Naive B cell (primary cell): Measurements from ENCODE around the gene NOPCHAP1. TPM values are rescaled to one million over a fixed set of nuclear protein-coding genes. Genes with fewer than 3 reads are reported as not detected.
"Not testable (repeated sequence)": the region's sequence is repeated elsewhere in the genome, so short reads cannot be mapped to it uniquely, and the experiment has no call there.

ENCODE experiments used
- ATAC-seq, 2 donors: fragments of 150-1000 bp; cut with Tn5 transposase; 2 replicates each; pipeline ENCODE4 v1.10.0; 2021; ENCODE audit warnings: low read depth in 2 of 2, mild to moderate bottlenecking in 2 of 2, moderate library complexity in 2 of 2
- DNase-seq: peaks from one replicate; pipeline ENCODE4 v3.0.0; 2022
- H3K27ac Mint-ChIP-seq, 6 donors: one replicate each; pipeline ENCODE4 v1.8.0; 2020 to 2022; ENCODE audit warnings: mild to moderate bottlenecking in 6 of 6, mixed read lengths in 6 of 6, moderate library complexity in 5 of 6, inconsistent platforms in 2 of 6
- H3K27me3 Mint-ChIP-seq, 3 donors: one replicate each; pipeline ENCODE4 v1.8.0; 2021 to 2022; ENCODE audit warnings: mixed read lengths in 3 of 3, mild to moderate bottlenecking in 1 of 3
- H3K36me3 Mint-ChIP-seq, 2 donors: one replicate each; pipeline ENCODE4 v1.8.0; 2020 to 2022; ENCODE audit warnings: mixed read lengths in 2 of 2, inconsistent platforms in 1 of 2, mild to moderate bottlenecking in 1 of 2
- H3K4me1 Mint-ChIP-seq, 3 donors: one replicate each; pipeline ENCODE4 v1.8.0; 2020 to 2022; ENCODE audit warnings: mixed read lengths in 3 of 3, inconsistent platforms in 1 of 3, mild to moderate bottlenecking in 1 of 3, moderate library complexity in 1 of 3
- H3K4me3 Mint-ChIP-seq, 8 donors: one replicate each; pipeline ENCODE4 v1.8.0; 2020 to 2022; ENCODE audit warnings: mild to moderate bottlenecking in 8 of 8, mixed read lengths in 8 of 8, moderate library complexity in 8 of 8, inconsistent platforms in 2 of 8
- H3K9me3 Mint-ChIP-seq, 7 donors: one replicate each; pipeline ENCODE4 v1.8.0; 2020 to 2022; ENCODE audit warnings: mixed read lengths in 7 of 7, mild to moderate bottlenecking in 5 of 7, inconsistent platforms in 2 of 7, moderate library complexity in 1 of 7
- polyA plus RNA-seq, 6 donors: library from polyadenylated mRNA; unstranded; fragments of 300-500 nt; fragmentation: Illumina TruSeq; gene quantifications; one replicate each; pipeline ENCODE4 v1.2.3, GENCODE V29; 2021; ENCODE audit warnings: low read depth in 6 of 6

The NOPCHAP1 gene, protein sequence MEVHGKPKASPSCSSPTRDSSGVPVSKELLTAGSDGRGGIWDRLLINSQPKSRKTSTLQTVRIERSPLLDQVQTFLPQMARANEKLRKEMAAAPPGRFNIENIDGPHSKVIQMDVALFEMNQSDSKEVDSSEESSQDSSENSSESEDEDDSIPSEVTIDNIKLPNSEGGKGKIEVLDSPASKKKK
- polyA plus RNA-seq, result 10 to 100 TPM; 15.5 to 21.9 (median 17.5) TPM

DNA sequence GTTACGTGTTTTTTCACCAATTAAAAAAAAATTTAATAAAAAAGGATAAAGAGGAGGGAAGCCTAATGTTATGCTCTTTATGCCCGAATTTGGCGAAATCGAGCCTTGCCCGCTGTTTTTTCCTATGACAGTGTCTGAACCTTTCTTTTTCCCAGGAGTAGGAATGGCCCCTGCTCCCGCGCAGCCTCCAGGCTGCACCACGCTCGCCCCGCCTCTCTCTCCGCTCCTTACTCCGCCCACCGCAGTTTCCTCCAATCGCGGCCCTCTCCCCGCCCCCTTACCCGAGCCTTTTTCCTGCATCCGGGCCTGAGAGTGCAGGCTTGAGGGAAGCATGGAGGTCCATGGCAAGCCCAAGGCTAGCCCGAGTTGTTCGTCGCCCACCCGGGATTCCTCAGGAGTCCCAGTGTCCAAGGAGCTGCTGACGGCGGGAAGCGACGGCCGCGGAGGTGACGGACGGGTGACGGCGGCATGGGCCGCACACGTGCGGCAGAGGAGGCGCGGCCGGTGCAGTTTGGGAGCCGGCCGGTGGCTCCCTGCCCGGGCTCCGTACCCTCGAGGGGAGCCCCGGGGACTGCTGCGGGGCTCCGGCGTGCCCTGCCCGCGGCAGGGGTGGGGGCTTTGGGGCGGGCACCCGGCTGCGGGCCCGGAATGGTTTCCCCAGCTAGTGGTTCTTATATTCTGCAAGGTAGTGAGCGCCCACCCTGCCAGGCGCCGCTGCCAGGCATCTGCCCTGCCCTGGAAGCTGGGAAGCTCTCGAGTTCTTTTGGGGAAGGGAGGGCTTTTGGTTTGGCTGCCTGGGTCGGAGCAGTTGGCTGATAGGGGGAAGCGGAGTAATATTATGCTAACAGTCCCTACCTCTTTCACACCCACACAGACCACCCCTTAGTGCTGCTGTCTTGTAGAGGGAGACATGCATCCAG lies at the start of gene NOPCHAP1:
NOPCHAP1 (plus strand) TSS at position 295 of the 920 bp plus-strand sequence; CDS start at position 332, 37 bp downstream.
- Mint-ChIP-seq H3K4me3 (peak within 1 kb of the TSS; percentile 87 to 95 (median 94)), H3K36me3 (peaks cover 11 to 14% of the 10 kb centered on the region in 2 donors), H3K27me3 (no peaks in the 10 kb centered on the region), H3K9me3 (no peaks in the 10 kb centered on the region), H3K27ac (peak within 1 kb of the TSS; percentile 72 to 96 (median 86)), H3K4me1 (peaks cover 28 to 30% (median 29%) of the 10 kb centered on the region in 3 donors)
- DNase-seq (peak; percentile 82), ATAC-seq (peak; percentile 97 to 98)

DNA sequence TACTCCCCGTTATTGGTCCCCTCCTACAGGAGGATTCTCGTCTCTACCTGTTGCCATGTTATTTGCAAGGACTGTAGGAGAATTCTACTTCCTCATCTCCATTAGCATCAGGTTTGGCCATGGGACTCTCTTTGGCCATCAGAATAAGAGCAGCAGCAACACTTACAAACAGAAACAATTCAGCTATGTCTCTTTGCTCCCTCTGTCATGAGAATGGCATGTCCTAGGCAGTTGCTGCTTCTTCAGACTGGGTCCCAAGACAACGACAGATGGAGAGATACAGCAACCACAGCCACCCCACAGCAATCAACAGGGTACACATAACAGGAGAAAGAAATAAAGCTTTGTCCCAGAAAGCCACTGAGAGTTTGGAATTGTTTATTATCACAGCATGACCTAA lies 47.7 kb upstream of the NOPCHAP1 start:
- Mint-ChIP-seq H3K36me3 (peaks cover 0 to 3% of the 10 kb centered on the region in 2 donors), H3K4me1 (no peaks in the 10 kb centered on the region), H3K4me3 (no peak overlapping the region), H3K27ac (no peak overlapping the region), H3K27me3 (no peaks in the 10 kb centered on the region), H3K9me3 (peaks cover 0 to 7% (median 2%) of the 10 kb centered on the region in 7 donors)
- DNase-seq (no peak), ATAC-seq (no peak)

DNA sequence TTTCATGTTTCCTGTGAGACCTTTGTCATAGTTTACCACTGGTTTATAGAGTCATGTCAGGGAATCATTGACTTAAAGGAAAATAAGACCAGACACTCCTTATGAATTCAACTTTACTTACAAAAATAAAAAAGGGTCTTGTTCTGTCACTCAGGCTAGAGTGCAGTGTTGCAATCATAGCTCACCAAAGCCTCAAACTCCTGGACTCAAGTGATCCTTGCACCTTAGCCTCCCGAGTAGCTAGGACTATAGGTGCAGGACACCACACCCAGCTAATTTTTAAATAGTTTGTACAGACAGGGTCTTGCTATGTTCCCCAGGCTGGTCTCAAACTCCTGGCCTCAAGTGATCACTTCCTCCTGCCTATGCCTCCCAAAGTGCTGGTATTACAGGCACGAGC lies 47.0 kb upstream of the NOPCHAP1 start:
- H3K27me3 Mint-ChIP-seq, result peaks cover 0 to 1% (median 0%) of the 10 kb centered on the region in 3 donors
- H3K27ac Mint-ChIP-seq, result no peak overlapping the region
- no peak for ATAC-seq
- DNase-seq, result no peak
- no peak overlapping the region for H3K4me3 Mint-ChIP-seq
- H3K4me1 Mint-ChIP-seq, result no peaks in the 10 kb centered on the region
- peaks cover 1 to 14% (median 8%) of the 10 kb centered on the region in 7 donors for H3K9me3 Mint-ChIP-seq
- H3K36me3 Mint-ChIP-seq, result peaks cover 0 to 10% of the 10 kb centered on the region in 2 donors

DNA sequence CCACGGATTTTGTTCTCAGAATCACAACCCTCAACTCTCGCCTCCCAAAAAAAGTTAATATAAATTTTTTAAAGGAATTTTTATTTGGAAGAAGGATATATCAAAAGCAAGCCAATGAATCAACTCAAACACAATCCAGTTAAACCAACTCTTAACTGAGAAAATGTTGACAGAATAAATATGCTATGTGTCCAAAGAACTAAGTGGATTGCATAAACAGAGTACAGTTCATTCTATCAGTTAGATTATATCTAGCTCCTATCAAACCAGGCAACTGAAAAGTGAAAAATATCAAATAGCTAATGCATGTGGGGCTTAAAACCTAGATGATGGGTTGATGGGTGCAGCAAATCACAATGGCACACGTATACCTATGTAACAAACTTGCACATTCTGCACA lies 44.7 kb upstream of the NOPCHAP1 start:
- H3K4me1 Mint-ChIP-seq, result no peaks in the 10 kb centered on the region
- no peak overlapping the region for H3K4me3 Mint-ChIP-seq
- peaks cover 0 to 15% of the 10 kb centered on the region in 2 donors for H3K36me3 Mint-ChIP-seq
- H3K27me3 Mint-ChIP-seq, result peaks cover 0 to 4% (median 2%) of the 10 kb centered on the region in 3 donors
- H3K9me3 Mint-ChIP-seq, result peaks cover 5 to 17% (median 10%) of the 10 kb centered on the region in 7 donors
- H3K27ac Mint-ChIP-seq, result no peak overlapping the region
- no peak for ATAC-seq
- DNase-seq, result no peak

DNA sequence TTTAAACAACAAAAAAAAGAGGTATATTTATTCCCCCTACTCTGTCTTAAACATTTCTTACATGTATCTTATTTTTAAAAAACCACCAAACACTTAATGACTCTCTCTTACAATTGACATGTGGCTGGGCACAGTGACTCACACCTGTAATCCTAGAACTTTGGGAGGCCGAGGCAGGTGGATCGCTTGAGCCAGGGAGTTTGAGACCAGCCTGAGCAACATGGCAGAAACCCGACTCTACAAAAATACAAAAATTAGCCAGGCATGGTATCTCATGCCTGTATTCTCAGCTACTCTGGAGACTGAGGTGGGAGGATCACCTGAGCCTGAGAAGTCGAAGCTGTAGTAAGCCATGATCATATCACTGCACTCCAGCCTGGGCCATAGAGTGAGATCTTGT lies 44.0 kb upstream of the NOPCHAP1 start:
- no peaks in the 10 kb centered on the region for H3K4me1 Mint-ChIP-seq
- H3K27ac Mint-ChIP-seq, result peak overlapping the region in 1 of 6 donors; percentile 27
- H3K9me3 Mint-ChIP-seq, result peaks cover 5 to 17% (median 10%) of the 10 kb centered on the region in 7 donors
- peaks cover 0 to 4% (median 4%) of the 10 kb centered on the region in 3 donors for H3K27me3 Mint-ChIP-seq
- ATAC-seq (no peak), DNase-seq (no peak)
- peaks cover 0 to 15% of the 10 kb centered on the region in 2 donors for H3K36me3 Mint-ChIP-seq
- H3K4me3 Mint-ChIP-seq, result no peak overlapping the region

DNA sequence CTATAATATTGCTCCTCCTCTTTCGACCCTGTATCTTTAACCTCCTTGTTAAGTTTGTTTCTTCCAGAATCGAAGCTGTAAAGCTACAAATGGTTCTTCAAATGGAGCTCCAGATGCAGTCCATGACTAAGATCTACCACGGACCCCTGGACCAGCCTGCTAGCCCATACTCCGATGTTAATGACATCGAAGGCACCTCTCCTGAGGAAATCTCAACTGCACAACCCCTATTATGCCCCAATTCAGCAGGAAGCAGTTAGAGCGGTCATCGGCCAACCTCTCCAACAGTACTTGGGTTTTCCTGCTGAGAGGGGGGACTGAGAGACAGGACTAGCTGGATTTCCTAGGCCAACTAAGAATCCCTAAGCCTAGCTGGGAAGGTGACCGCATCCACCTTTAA lies 42.7 kb upstream of the NOPCHAP1 start:
- H3K27me3 Mint-ChIP-seq, H3K27ac Mint-ChIP-seq, DNase-seq, H3K4me1 Mint-ChIP-seq, ATAC-seq, H3K4me3 Mint-ChIP-seq: not testable (repeated sequence)
- H3K36me3 Mint-ChIP-seq, result peaks cover 0 to 15% of the 10 kb centered on the region in 2 donors
- H3K9me3 Mint-ChIP-seq, result peaks cover 5 to 17% (median 10%) of the 10 kb centered on the region in 7 donors

DNA sequence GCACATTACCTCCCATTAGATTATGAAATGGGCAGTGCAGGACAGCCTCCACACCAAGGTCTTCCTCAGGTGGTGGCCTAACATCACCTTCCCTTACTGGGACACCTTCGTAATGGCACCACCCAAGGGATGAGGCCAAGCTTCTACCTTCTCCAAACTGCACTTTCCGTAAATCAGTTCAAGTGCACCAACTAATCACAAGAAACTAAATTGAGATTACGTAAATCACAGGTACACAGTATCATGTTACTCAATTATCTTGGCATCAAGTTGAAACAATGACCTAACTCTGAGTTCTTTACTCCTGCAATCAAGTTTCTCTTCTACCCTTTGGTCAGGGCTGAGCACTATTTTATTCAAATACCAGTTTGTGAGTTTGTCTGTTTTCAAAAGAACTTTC lies 41.9 kb upstream of the NOPCHAP1 start:
- no peak overlapping the region for H3K27ac Mint-ChIP-seq
- H3K36me3 Mint-ChIP-seq, result peaks cover 0 to 15% of the 10 kb centered on the region in 2 donors
- ATAC-seq, result no peak
- H3K27me3 Mint-ChIP-seq, result peaks cover 0 to 4% (median 4%) of the 10 kb centered on the region in 3 donors
- H3K4me3 Mint-ChIP-seq, result no peak overlapping the region
- peaks cover 5 to 17% (median 10%) of the 10 kb centered on the region in 7 donors for H3K9me3 Mint-ChIP-seq
- H3K4me1 Mint-ChIP-seq, result no peaks in the 10 kb centered on the region
- no peak for DNase-seq

DNA sequence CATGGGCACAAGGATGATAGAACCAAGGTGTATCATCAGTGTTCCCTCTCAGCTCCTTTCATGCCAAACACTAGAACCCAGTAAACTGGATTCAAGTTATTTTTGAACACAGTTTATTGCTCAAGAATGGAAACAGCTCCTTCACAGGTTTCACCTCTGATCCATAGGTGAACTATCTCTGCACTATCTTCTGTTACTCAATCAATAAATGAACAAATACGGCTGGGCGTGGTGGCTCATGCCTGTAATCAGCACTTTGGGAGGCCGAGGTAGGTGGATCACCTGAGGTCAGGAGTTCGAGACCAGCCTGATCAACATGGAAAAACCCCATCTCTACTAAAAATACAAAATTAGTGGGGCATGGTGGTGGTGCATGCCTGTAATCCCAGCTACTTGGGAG lies 37.4 kb upstream of the NOPCHAP1 start:
- not testable (repeated sequence) for H3K9me3 Mint-ChIP-seq, H3K4me3 Mint-ChIP-seq, H3K27me3 Mint-ChIP-seq, ATAC-seq, DNase-seq, H3K4me1 Mint-ChIP-seq, H3K36me3 Mint-ChIP-seq
- H3K27ac Mint-ChIP-seq, result peak overlapping the region in 1 of 6 donors; percentile 81

DNA sequence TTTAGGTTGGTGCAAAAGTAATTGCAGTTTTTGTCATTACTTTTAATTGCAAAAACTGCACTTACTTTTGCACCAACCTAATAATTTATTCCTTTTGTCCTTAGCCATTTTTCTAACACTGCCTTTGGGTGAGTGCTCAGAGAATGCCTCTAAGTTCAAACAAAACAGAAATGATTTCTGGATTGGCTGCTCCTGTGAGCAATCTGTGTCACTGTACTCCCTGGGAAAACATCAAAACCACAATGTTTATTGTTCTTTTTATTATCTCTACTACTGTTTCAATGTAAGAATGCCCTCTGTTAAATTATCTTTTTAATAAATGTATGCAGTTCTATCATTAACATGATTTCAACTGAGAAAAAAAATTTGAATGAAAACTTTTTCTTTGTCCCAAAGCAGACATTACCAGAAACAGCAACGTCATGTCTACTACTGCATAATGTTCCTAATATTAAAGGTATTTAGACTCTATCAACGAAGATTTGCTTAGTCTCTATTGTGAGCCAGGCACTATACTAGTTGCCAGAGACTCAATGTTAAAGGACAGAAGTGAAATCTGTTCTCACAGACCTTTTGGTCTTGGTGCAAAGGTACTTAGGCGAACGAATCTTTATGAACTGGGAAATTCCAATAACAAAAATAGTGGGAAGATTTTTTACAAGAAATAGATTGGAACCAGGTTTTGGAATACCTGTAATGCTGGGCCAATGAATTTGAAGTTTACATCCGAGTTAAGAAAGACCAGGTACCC lies 34.2 kb upstream of the NOPCHAP1 start:
- H3K36me3 Mint-ChIP-seq, result no peaks in the 10 kb centered on the region
- no peaks in the 10 kb centered on the region for H3K27me3 Mint-ChIP-seq
- peaks cover 0 to 1% (median 0%) of the 10 kb centered on the region in 3 donors for H3K4me1 Mint-ChIP-seq
- no peaks in the 10 kb centered on the region for H3K9me3 Mint-ChIP-seq
- H3K4me3 Mint-ChIP-seq, result no peak overlapping the region
- no peak for DNase-seq
- ATAC-seq, result no peak
- H3K27ac Mint-ChIP-seq, result no peak overlapping the region

DNA sequence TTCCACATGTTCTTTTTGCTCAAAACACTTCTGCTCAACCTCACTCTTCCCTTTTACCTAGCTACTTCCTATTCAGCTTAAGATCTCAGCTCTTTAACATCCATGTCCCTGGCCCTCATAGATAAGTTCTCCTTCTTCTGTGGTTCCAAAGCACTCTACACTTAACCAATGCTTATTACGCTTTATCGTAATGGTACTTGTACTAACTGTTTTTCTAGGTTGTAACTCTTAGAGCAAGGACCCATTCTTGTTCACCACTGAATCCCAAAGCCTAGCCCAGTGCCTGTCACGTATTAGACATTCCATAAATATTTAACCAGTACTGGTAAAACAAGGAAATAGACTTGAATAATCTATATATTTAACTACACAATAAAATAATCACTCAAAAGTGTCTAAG lies 33.3 kb upstream of the NOPCHAP1 start:
- ATAC-seq, result no peak
- Mint-ChIP-seq H3K4me1 (peaks cover 6 to 8% (median 6%) of the 10 kb centered on the region in 3 donors), H3K4me3 (no peak overlapping the region), H3K27me3 (no peaks in the 10 kb centered on the region), H3K27ac (peak overlapping the region in 1 of 6 donors; percentile 40), H3K36me3 (no peaks in the 10 kb centered on the region), H3K9me3 (no peaks in the 10 kb centered on the region)
- no peak for DNase-seq

DNA sequence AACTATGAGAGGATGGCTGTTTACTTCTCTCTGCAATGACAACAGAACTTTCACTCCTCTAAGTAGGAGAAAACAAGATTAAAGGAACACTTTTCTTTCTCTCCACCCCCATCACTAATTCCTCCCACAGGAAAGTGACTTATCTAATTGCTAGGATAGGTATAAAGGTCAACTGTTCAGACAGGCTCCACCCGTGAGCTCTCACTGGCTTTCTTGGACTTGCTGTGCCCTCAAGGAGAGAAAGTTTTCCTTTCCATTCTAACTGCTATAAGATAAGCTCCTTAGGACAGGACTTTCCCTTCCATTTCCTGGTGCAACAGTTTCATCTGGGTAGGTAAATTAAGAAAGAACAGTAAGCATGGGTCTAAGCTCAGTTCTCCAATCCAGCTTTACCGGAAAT lies 32.8 kb upstream of the NOPCHAP1 start:
- Mint-ChIP-seq H3K4me3 (no peak overlapping the region), H3K27ac (no peak overlapping the region), H3K4me1 (peaks cover 6 to 8% (median 6%) of the 10 kb centered on the region in 3 donors), H3K36me3 (no peaks in the 10 kb centered on the region), H3K27me3 (no peaks in the 10 kb centered on the region), H3K9me3 (no peaks in the 10 kb centered on the region)
- ATAC-seq (no peak), DNase-seq (no peak)

DNA sequence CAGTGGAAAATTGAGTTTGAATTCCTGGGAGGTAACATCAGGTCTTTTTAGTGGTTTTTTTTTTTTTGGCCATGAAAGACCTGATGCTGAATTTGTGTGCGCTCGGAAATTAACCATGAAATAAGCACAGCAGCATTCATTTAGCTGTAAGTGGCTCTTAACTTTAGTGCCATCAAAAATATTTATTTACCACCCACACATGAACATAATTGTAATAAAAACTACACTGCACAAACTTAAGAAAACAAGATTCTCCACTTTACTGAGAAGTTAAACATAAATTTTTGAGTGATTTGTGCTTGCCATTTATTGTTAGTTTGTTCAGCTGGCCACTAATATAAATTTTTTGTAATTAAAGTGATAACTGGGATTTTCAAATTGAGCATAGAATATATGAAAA lies 30.4 kb upstream of the NOPCHAP1 start:
- Mint-ChIP-seq H3K9me3 (no peaks in the 10 kb centered on the region), H3K4me1 (peaks cover 14 to 17% (median 17%) of the 10 kb centered on the region in 3 donors), H3K27ac (peak overlapping the region in 1 of 6 donors; percentile 67), H3K36me3 (no peaks in the 10 kb centered on the region), H3K27me3 (peaks cover 0 to 2% (median under 1%) of the 10 kb centered on the region in 3 donors), H3K4me3 (peak overlapping the region in 1 of 8 donors; percentile 53)
- DNase-seq (no peak), ATAC-seq (no peak)
